Fibroblast of the aortic adventitia (primary cell): ENCODE results near the gene TRMO. TPM values are rescaled to one million over a fixed set of nuclear protein-coding genes. Genes with fewer than 3 reads are reported as not detected.

Experiments
- DNase-seq: peaks from one replicate; pipeline ENCODE4 v3.0.0-alpha.2; 2010; ENCODE audit warnings: low read depth
- H3K4me3 ChIP-seq: 2 replicates; pipeline ENCODE4 v1.5.1; 2011; ENCODE audit warnings: low read depth, mild to moderate bottlenecking, control low read depth, low read length, moderate library complexity
- total RNA-seq: library from RNA; depleted of rRNA; stranded (reverse); fragments of >200 nt; gene quantifications from 2 replicates; pipeline ENCODE4 v1.2.3, GENCODE V29; 2012; ENCODE audit warnings: low replicate concordance
- TF ChIP-seq, protein P1 (sequence below): IDR thresholded peaks from 2 replicates; pipeline ENCODE4 v1.5.1; 2011; ENCODE audit warnings: mild to moderate bottlenecking, low read length, control low read depth, inconsistent platforms; ENCODE audit not compliant: insufficient read depth

The TRMO gene
- total RNA-seq, 1 donor, result 15.1 TPM

DNA sequence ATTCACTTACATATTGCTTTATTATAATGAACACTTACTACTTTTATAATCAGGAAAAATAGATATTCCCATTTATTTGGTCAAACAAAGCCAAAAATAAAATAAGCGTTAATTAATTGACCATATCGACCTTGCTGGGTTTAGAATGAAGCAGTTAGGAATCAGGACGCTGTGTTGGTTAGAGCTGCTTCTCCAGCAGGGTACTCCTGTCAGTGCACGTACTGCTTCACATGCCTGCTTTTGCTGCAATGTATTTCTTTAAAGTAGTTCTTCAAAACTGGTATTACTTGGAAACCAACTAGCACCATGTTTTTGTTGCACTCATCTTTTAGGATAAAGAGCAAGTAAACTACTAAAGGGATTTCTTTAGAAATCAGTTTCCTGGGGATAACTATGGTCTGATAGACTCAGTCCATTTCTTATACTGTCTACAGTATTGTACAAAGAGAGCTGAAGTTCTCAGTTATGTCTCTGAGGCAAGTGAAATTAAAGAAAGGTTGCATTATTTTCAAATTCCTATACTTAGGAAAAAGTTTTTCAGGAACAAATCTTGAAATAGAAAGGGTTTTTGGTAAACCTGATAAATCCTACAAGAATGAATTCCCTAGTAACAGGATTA is 6.8 kb upstream of the TRMO start:
- no peak for DNase-seq
- TF ChIP-seq, protein P1, sequence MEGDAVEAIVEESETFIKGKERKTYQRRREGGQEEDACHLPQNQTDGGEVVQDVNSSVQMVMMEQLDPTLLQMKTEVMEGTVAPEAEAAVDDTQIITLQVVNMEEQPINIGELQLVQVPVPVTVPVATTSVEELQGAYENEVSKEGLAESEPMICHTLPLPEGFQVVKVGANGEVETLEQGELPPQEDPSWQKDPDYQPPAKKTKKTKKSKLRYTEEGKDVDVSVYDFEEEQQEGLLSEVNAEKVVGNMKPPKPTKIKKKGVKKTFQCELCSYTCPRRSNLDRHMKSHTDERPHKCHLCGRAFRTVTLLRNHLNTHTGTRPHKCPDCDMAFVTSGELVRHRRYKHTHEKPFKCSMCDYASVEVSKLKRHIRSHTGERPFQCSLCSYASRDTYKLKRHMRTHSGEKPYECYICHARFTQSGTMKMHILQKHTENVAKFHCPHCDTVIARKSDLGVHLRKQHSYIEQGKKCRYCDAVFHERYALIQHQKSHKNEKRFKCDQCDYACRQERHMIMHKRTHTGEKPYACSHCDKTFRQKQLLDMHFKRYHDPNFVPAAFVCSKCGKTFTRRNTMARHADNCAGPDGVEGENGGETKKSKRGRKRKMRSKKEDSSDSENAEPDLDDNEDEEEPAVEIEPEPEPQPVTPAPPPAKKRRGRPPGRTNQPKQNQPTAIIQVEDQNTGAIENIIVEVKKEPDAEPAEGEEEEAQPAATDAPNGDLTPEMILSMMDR, result no peak
- no peak overlapping the region for H3K4me3 ChIP-seq

GRCh38 chr9:97925497-97926334 is 3.4 kb upstream of the TRMO start:
- H3K4me3 ChIP-seq, result no peak overlapping the region
- TF ChIP-seq, protein P1, result no peak

GRCh38 chr9:97924386-97924785 is 2.1 kb upstream of the TRMO start:
- TF ChIP-seq, protein P1, result no peak
- DNase-seq, result no peak
- H3K4me3 ChIP-seq, result no peak overlapping the region

More at GRCh38 chr9:97925497-97926334, 3.4 kb upstream of the TRMO start:
- no peak for DNase-seq

DNA sequence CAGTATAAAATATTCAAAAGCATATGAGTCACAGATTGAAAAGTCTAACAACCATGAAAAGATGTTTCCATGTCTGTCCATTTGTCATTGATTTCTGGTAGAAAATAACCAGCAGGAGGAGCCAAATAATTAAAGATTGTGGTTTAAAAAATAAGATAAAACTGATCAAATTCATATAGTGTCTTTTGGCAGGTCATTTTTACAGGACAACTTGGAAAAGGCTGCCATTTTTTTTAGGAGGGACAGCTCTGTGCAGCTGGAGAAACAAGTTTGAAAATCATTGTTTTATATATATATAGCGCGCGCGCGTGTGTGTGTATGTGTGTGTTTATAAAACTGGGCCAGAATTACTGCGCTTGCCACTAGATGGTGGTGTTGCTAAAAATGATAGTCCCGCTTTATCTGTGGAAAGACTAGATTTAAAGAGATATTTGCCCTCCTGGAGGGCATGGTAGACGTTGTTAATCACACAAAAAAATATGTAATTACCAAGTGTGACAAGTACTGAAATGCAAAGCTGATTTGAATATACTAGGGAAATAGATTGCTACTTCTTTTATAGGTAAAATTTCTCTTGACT is 1.3 kb upstream of the TRMO start:
- peak overlapping the region; percentile 46 for H3K4me3 ChIP-seq
- TF ChIP-seq, protein P1, result peak; percentile 69
- peak; percentile 87 for DNase-seq

GRCh38 chr9:97919217-97919813 is 3.0 kb downstream of the TRMO start:
- DNase-seq, result no peak
- TF ChIP-seq, protein P1, result no peak
- H3K4me3 ChIP-seq, result no peak overlapping the region

- TF ChIP-seq, protein P1, result no peak
Observed at GRCh38 chr9:97918611-97919010, 3.7 kb downstream of the TRMO start.

More at GRCh38 chr9:97918611-97919010, 3.7 kb downstream of the TRMO start:
- H3K4me3 ChIP-seq, result no peak overlapping the region
- DNase-seq, result no peak
